NCI-H2107 treated with DMSO at 0.1 percent for 48 hours (cell line): ENCODE results near the gene KCNF1.
"Not testable (repeated sequence)": the region's sequence is repeated elsewhere in the genome, so short reads cannot be mapped to it uniquely, and the experiment has no call there.

Source experiments
- DNase-seq: peaks from one replicate; lab custom pipeline; 2025; ENCODE audit not compliant: unreplicated experiment; lab: John Stamatoyannopoulos, UW

Gene KCNF1

DNA sequence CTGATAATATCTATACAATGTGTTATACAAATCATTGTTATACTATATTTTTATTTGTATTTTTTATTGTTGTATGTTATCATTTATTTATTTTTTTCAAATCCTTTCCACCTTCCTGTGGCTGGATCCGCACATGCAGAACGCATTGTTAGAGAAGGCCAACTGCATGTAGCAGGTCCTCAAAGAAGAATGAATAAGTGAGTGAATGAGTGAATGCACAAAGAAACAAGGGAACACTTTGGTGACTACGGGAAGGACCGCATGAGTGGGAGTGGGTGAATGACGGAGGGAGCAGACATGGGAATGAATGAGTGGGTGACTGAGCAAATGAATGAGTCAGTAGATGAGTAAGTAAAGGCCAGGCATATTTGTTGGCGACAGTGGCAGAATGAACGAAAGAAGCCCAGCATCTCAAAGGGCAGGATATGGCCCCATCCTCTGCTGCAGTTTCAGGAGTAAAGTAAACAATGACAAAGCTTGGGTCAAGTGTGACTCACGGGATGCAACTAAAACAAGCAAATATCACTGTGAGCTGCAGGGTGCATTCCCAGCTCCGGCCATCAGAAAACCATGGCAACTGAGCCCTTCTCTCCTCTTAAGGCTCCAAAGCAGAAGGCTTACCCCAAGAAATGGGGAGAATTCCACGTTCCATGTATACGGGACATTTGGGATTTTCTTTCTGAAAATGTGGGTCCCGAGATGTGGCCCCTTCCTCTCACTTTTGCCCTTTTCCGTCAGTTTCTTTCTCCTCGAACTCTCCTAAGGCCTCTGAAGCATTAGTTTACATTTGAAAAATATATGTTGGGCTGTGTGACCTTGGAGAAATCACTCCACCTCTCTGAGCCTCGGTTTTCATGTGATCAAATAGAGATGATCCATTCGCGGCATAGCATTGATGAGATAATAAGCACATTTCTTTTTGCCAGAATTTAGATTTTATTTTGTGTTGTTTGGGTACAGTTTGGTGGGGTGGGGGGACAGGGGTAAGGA lies 24.5 kb downstream of the KCNF1 start:
- DNase-seq: no peak

DNA sequence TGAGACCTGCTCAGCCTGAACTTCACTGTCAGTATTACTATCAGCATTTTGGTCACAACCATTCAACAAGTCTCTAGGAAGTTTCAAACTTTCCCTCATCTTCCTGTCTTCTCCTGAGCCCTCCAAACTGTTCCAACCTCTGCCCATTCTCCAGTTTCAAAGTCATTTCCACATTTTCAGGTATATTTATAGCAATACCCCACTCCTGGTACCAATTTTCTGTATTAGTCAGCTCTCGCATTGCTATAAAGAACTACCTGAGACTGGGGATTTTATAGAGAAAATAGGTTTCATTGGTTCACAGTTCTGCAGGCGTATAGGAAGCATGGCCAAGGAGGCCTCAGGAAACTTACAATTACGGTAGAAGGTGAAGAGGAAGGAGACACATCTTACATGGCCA lies 27.3 kb downstream of the KCNF1 start:
- no peak for DNase-seq

GRCh38 chr2:10940596-10940995 lies 28.9 kb downstream of the KCNF1 start:
- no peak for DNase-seq

DNA sequence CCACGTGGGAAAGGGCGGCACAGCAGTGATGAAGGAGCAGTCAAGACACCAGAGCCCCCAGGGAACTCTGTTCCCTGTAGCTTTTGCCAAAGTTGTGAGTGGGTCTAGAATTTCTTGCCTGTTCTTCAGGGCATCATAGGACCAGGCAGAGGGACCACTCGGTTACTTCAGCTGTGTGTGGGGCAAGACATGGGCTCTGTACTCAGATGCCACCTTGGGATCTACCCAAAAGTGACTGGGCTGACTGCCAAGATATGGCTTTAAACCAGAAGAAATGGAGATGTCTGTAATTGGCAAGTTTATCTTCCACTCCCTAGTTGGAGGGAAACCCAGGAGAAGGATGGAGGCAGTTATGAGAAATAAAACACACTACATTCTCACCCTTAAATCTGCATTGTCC lies 29.6 kb downstream of the KCNF1 start:
- no peak for DNase-seq

GRCh38 chr2:10944799-10945198 lies 33.1 kb downstream of the KCNF1 start:
- no peak for DNase-seq

DNA sequence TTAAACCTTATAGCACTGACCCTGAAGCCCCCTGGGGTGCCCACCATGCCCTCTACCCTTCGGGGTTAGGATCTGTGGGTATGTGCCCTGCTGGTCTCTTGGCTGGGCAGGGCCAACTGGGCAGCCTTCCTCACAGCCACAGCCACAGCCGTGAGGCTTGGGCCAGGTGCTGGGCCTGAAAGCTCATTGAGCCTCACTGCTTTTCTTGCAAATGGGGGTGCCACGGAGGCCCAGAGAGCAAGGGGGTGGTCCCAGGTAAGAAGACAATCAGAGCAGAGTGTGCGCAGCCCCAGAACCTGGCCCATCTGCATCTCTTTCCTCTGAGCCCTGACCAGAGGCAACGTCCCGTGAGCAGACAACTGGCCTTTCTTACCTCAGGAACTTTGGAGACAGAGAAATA lies 34.7 kb downstream of the KCNF1 start:
- no peak for DNase-seq

GRCh38 chr2:10947005-10947440 lies 35.3 kb downstream of the KCNF1 start:
- DNase-seq: no peak

GRCh38 chr2:10947446-10948187 lies 35.9 kb downstream of the KCNF1 start:
- no peak for DNase-seq

DNA sequence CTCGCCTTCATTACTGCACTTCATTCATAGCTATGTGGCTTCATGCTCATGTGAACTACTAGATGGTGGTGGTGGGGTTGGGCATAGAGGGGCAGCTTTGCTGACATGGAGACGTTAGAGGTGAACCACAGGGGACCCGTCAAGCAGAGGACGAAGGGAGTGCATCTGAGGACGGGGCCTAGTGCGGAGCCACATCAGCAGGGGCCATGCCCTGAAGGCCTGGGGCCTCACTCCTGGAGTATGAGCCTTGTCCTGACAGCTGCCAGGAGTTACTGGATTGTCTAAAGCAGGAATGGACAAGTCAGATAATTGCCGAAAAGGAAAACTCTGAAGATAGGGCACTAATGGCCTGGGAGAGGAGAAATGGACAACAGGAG lies 36.4 kb downstream of the KCNF1 start:
- DNase-seq: no peak

DNA sequence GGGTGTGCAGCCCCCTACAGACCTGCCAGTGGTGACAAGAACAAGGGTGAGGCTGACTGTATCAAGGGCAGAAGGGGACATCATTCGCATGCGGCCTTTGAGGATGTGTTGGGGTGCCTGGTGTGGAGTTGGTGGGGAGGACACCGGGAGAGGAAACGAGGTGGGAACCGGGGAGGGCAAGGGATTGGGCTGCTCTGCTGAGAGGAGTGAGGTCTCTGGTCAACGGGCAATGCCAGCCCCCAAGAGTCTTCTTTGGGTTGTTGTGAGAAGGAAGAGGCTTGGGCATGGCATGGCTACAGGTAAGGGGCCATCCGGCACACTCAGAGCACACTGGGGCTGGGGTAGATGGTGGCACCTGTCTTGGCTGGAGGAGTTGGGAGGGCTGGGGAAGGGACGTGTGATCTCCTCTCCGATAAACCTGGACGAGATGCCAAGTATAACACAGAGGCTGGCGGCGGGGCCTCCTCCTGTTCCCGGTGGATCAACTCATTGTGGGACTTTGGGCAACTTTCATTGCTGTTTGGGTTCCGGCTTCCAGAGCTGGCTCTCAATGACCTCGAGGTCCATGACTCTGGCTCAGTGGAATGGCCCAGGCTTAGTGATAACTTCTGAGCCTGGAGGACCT lies 37.0 kb downstream of the KCNF1 start:
- no peak for DNase-seq

DNA sequence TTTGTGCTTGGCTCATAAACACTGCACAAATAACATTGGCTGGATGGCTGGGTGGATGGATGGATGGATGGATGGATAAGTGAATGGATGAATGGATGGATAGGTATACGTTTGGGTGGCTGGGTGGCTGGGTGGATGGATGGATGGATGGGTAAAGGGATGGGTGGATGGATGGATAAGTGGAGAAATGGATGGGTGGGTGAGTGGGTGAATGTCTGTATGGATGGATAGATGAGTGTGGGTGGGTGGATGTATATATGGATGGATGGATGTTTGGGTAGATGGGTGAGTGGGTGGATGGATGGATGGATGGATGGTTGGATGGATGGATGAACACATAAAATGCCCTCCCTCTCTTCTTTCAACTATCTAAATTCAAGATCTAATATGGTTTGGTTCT lies 38.1 kb downstream of the KCNF1 start:
- DNase-seq: no peak

DNA sequence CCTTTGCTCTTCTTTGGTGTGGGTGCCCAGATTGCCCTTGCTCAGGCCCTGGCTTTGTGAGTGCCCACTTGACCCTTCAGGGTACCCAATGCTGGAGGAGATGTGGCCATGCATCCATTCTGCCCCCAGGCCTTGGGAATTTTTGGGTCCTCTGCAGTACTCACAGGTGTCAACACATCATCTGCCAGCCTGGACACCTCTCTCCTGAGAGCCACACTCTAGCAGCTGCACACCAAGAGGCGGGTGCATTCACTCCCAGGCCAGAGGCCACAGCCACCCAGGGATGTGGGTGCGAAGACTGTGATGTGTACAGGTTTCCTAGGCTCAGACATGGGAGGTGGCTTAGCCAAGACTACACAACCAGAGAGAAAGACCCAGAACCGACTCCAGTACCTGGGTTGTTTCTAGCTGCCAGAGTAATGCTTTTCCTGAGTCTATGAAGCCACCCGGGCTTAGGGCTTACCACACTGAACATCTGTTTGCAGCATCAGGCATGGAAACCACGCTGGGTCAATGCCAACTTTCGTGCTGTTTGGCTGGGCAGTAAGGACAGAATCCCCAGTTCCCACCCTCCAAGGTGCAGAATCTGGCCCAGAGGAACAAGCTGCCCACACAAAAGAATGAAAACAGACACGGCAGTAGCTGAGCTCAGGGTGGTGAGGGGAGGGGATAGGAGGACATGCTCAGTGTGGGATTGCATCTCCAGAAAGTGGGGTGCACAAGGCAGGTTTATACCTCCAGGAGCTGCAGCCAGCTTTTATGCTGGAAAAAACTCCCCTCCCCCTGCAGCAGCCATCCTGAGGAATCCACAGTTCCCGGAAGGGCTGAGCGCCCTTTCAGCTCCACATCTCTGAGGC lies 40.1 kb downstream of the KCNF1 start:
- no peak for DNase-seq

DNA sequence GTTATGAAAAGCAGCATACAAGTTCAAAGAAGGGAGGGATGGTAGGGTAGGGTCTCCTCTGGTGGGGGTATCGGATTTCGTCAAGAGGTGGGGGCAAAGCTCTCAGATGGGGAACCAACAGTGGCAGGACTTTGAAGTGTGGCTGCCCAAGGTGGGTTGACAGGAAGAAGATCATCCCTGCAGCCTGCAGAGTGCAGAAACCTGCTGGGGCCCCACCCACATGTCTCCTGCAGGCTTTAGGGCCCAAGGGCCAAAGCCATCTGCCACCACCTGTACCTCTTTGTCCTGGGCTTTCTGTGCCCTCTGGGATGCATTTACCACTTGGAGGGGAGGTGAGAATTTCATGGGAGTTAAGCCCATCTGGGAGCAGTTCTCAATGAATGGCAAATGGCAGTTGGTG lies 42.7 kb downstream of the KCNF1 start:
- no peak for DNase-seq

DNA sequence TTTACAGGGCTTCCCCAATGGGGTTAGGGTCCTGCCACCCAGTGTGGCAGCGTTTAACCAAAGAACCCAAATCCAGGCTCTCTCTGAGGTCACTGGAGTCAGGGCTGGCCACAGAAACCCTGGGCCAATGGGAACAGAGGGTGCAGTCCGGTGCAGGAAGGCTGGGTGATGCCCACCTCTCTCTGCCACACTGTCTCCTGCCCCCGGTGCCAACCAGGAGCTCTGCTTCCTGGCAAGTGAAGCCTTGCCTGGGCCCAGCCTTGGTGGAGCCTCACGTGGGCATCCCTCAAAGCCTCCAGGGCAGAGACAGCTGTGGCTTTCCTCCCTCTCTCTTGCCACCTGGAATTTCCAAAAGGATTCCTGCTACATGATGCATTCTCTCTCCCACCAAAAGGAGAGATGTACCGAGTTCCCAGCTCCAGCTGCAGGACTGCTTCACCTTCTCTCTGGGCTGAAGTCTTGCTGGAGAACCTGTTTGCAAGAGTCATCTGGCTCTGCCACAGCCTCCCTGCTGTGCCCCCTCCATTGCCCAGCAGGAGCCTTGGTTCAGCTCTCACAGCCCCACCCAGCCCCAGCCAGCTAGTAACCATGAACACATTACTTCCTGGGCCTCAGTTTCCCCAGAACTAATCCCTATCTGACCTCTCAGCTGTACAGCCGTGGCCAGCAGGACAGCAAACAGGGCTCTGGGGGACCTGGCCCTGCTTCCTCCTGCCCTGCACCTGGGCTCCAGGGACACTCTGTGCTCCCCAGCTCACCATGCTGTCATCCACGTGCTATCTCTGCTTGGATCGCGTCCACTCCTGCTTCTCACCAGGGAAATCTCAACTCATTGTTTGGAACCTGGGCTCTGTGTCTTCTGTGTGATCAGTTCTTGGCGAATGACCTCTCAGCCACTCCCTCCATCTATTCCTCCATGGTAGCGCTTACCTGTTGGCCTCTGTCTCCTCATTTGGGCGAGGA lies 43.4 kb downstream of the KCNF1 start:
- no peak for DNase-seq

- no peak for DNase-seq
These were observed 44.5 kb downstream of the KCNF1 start for GRCh38 chr2:10956006-10956790.

GRCh38 chr2:10957391-10957790 lies 45.7 kb downstream of the KCNF1 start:
- DNase-seq: no peak

DNA sequence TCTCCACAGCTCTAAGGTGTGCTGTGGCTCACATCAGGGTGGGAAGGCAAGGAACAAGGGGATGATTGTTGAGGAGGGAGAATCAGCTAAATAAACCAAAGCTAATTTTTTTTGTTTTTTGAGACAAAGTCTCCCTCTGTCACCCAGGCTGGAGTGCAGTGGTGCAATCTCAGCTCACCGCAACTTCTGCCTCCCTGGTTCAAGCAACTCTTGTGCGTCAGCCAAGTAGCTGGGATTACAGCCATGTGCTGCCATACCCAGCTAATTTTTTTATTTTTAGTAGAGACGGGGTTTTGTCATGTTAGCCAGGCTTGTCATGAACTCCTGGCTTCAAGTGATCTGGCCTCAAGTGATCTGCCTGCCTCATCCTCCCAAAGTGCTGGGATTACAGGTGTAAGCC lies 46.7 kb downstream of the KCNF1 start:
- not testable (repeated sequence) for DNase-seq

- no peak for DNase-seq
These were observed 49.1 kb downstream of the KCNF1 start for GRCh38 chr2:10960606-10961489.
